ENCODE measurements around the gene UNC5A.

UNC5A gene

GRCh38 chr5:176918613-176919012, 108.3 kb downstream of the UNC5A start:
- no peak for DNase-seq (ENCODE audit: low read depth)
- TF ChIP-seq, protein P1, sequence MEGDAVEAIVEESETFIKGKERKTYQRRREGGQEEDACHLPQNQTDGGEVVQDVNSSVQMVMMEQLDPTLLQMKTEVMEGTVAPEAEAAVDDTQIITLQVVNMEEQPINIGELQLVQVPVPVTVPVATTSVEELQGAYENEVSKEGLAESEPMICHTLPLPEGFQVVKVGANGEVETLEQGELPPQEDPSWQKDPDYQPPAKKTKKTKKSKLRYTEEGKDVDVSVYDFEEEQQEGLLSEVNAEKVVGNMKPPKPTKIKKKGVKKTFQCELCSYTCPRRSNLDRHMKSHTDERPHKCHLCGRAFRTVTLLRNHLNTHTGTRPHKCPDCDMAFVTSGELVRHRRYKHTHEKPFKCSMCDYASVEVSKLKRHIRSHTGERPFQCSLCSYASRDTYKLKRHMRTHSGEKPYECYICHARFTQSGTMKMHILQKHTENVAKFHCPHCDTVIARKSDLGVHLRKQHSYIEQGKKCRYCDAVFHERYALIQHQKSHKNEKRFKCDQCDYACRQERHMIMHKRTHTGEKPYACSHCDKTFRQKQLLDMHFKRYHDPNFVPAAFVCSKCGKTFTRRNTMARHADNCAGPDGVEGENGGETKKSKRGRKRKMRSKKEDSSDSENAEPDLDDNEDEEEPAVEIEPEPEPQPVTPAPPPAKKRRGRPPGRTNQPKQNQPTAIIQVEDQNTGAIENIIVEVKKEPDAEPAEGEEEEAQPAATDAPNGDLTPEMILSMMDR (conservative IDR thresholded peaks at IDR 0.05; ENCODE audit: low read depth, low read length), result no peak
- no peak overlapping the region for H3K4me3 ChIP-seq (ENCODE audit: low read length)

DNA sequence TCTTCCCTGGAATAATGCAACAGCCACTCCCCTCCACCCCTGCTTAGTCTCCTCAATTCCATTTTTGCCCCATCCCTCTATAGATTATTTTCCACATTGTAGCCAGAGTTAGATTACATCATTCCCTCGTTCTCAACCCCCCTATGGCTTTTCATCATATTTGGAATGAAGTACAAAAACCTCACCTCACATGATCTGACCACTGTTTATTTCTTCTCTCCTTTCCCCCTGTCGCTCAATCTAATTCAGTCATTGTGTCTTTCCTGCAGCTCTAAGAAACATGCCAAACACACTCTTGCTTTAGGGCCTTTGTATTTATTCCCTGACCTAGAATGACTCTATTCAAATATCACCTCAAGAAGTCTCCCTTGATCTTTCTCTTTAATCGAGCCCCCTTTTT, 111.4 kb downstream of the UNC5A start:
- no peak overlapping the region for H3K4me3 ChIP-seq (ENCODE audit: low read length)
- DNase-seq (ENCODE audit: low read depth), result no peak
- TF ChIP-seq, protein P1 (conservative IDR thresholded peaks at IDR 0.05; ENCODE audit: low read depth, low read length), result no peak

- TF ChIP-seq, protein P1 (conservative IDR thresholded peaks at IDR 0.05; ENCODE audit: low read depth, low read length), result no peak
- DNase-seq (ENCODE audit: low read depth), result no peak
- H3K4me3 ChIP-seq (ENCODE audit: low read length), result no peak overlapping the region
These were observed 112.5 kb downstream of the UNC5A start for GRCh38 chr5:176922817-176923216.

- H3K4me3 ChIP-seq (ENCODE audit: low read length), result no peak overlapping the region
- TF ChIP-seq, protein P1 (conservative IDR thresholded peaks at IDR 0.05; ENCODE audit: low read depth, low read length), result no peak
- no peak for DNase-seq (ENCODE audit: low read depth)
These were observed 117.2 kb downstream of the UNC5A start for GRCh38 chr5:176927562-176927961.

GRCh38 chr5:176929654-176930053, 119.3 kb downstream of the UNC5A start:
- TF ChIP-seq, protein P1 (conservative IDR thresholded peaks at IDR 0.05; ENCODE audit: low read depth, low read length), result no peak
- no peak for DNase-seq (ENCODE audit: low read depth)

More at GRCh38 chr5:176929654-176930053, 119.3 kb downstream of the UNC5A start:
- H3K4me3 ChIP-seq (ENCODE audit: low read length), result no peak overlapping the region
